Activated CD4-positive, alpha-beta memory T cell treated with anti-CD3 and anti-CD28 coated beads for 36 hours (primary cell): ENCODE measurements around the gene PCED1A. TPM values are rescaled to one million over a fixed set of nuclear protein-coding genes. Genes with fewer than 3 reads are reported as not detected.
A peak's percentile ranks its signal among the peaks of the same experiment; 100 is the strongest.

ENCODE experiments used
- CTCF ChIA-PET: fragments of 350-600 bp; sonication (Branson Sonifier 250); formaldehyde crosslinking; loops from one replicate; lab custom pipeline; 2021; ENCODE audit warnings: antibody characterized with exemption, inconsistent platforms; lab: Charles Lee
- POLR2A ChIA-PET: fragments of 350-600 bp; sonication (Branson Sonifier 250); formaldehyde crosslinking; loops from one replicate; lab custom pipeline; 2021; ENCODE audit warnings: antibody characterized with exemption; lab: Charles Lee
- DNase-seq: peaks from one replicate; pipeline ENCODE4 v3.0.0-alpha.2; 2020
- H3K27ac Mint-ChIP-seq: one replicate; pipeline ENCODE4 v1.8.0; 2021; ENCODE audit warnings: mixed read lengths
- H3K27me3 Mint-ChIP-seq: one replicate; pipeline ENCODE4 v1.8.0; 2021; ENCODE audit warnings: mixed read lengths
- H3K36me3 Mint-ChIP-seq: one replicate; pipeline ENCODE4 v1.8.0; 2021; ENCODE audit warnings: mixed read lengths
- H3K4me1 Mint-ChIP-seq: one replicate; pipeline ENCODE4 v1.8.0; 2021; ENCODE audit warnings: low read depth, mixed read lengths
- H3K4me3 Mint-ChIP-seq: one replicate; pipeline ENCODE4 v1.8.0; 2021; ENCODE audit warnings: mild to moderate bottlenecking, mixed read lengths
- H3K9me3 Mint-ChIP-seq: one replicate; pipeline ENCODE4 v1.8.0; 2021; ENCODE audit warnings: mixed read lengths
- intact Hi-C: fragments of 100-400 bp; cut with micrococcal nuclease; formaldehyde crosslinking; loops from one replicate; pipeline ENCODE4 v1.15.1; 2023
- total RNA-seq, 2 experiments: library from RNA; stranded (reverse); gene quantifications; one replicate each; pipeline ENCODE4 v1.2.3, GENCODE V29; 2021

Gene PCED1A
- total RNA-seq, 2 experiments from 2014 or later = 37.0 to 40.0 TPM

- no peaks in the 10 kb centered on the region for H3K27me3 Mint-ChIP-seq
- H3K36me3 Mint-ChIP-seq = peaks cover 17% of the 10 kb centered on the region
- no peak overlapping the region for H3K4me3 Mint-ChIP-seq
- no peak for DNase-seq
- ChIA-PET CTCF (no interaction called here), POLR2A (no interaction called here)
- H3K4me1 Mint-ChIP-seq = peaks cover 14% of the 10 kb centered on the region
- no peak overlapping the region for H3K27ac Mint-ChIP-seq
- intact Hi-C loops = no loop called here
- no peaks in the 10 kb centered on the region for H3K9me3 Mint-ChIP-seq
These were observed 24.6 kb upstream of the PCED1A start for GRCh38 chr20:2865101-2865500.

DNA sequence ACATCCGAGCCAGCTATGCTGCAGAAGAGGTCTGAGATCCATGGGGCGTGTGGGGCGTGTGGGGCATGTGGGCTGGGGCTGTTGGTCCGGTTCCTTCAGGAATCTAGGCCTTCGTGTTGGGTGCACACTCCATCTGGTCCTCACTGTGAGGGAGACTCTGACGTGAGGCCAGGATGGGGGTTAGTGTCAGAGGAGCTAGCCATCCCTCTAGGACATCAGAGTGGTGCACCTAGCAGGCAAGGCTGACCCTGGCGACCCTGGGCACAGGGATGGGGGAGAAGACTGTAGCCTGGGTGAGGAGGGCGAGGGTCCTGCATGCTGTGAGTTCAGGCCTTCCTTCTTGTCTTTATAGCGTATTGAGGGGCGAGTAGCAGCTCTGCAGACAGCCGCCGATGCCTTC lies 24.2 kb upstream of the PCED1A start:
- ChIA-PET CTCF (no interaction called here), POLR2A (no interaction called here)
- H3K36me3 Mint-ChIP-seq = peaks cover 17% of the 10 kb centered on the region
- no peak for DNase-seq
- H3K27me3 Mint-ChIP-seq = no peaks in the 10 kb centered on the region
- H3K9me3 Mint-ChIP-seq = no peaks in the 10 kb centered on the region
- intact Hi-C loops = no loop called here
- no peak overlapping the region for H3K27ac Mint-ChIP-seq
- H3K4me3 Mint-ChIP-seq = no peak overlapping the region
- H3K4me1 Mint-ChIP-seq = peaks cover 14% of the 10 kb centered on the region

DNA sequence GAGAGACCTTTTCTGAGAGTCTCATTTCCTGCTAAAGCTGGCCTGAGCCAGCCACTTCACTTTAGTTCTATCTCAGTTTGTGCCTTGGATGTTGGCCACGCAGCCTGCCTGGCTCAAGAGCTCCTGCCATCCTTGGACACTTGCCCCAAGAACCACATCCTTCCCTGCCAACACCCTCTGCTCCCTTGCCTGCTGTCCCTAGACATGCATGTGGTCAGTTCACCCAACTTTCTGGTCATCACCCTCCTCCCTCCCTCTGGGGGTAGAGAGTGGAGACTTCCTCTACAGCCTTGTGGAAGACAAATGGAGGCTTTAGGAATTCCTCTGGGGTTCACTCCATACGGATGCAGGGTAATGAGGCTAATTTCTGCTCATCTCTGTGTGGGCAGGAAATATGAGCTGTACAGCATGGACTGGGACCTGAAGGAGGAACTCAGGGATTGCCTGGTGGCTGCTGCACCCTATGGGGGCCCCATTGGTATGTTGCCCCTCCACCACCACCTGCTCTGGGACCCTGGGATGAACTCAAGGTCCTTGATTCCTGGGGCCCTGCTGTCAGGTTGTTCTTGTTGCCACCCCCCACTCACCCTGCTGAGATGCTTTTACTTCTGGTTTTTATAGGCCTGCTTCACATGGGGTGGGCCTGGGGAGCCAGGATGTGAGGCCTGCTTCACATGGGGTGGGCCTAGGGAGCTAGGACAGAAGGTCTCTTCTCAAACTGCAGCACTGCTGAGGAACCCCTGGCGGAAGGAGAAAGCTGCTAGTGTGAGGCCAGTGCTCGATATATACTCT lies 19.1 kb upstream of the PCED1A start:
- H3K36me3 Mint-ChIP-seq = peaks cover 8% of the 10 kb centered on the region
- no peak for DNase-seq
- intact Hi-C loops = no loop called here
- no peak overlapping the region for H3K4me3 Mint-ChIP-seq
- H3K9me3 Mint-ChIP-seq = no peaks in the 10 kb centered on the region
- ChIA-PET POLR2A (no interaction called here), CTCF (no interaction called here)
- no peaks in the 10 kb centered on the region for H3K4me1 Mint-ChIP-seq
- H3K27ac Mint-ChIP-seq = no peak overlapping the region
- no peaks in the 10 kb centered on the region for H3K27me3 Mint-ChIP-seq

GRCh38 chr20:2858591-2858990 lies 18.1 kb upstream of the PCED1A start:
- Mint-ChIP-seq H3K4me3 (no peak overlapping the region), H3K27ac (no peak overlapping the region), H3K9me3 (no peaks in the 10 kb centered on the region), H3K27me3 (no peaks in the 10 kb centered on the region), H3K4me1 (no peaks in the 10 kb centered on the region), H3K36me3 (peaks cover 5% of the 10 kb centered on the region)
- ChIA-PET CTCF (interaction anchor here (0.8 kb wide), 2 partner anchors 15 to 142 kb away, joined by 3 read pairs; partner anchors contain the start of gene PTPRA), POLR2A (no interaction called here)
- intact Hi-C loops = no loop called here
- DNase-seq = no peak

DNA sequence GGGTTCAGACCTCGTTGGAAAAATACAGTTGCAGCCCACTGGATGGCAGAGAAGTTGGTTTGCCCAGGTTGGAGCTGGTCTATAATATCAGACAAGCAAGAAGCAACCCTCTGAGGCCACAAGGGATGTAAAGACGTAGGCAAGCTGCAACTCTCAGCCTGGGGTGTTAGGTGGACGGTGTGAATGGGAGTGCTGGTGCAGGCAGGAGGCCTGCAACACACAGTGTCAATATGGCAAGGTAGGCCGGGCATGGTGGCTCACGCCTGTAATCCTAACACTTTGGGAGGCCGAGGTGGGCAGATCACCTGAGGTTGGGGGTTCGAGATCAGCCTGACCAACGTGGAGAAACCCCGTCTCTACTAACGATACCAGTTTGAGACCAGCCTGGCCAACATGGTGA lies 10.6 kb upstream of the PCED1A start:
- CTCF ChIA-PET = interaction anchor here (0.8 to 2.2 kb wide), 7 partner anchors 16 to 155 kb away, joined by 3 to 8 read pairs (median 3); no protein-coding TSS in a partner anchor
- no peak overlapping the region for H3K27ac Mint-ChIP-seq
- intact Hi-C loops = loop anchor here (5.0 kb wide), 1 partner anchor 99 kb away; no protein-coding TSS in a partner anchor
- no peak for DNase-seq
- POLR2A ChIA-PET = interaction anchor here (0.6 kb wide), 1 partner anchor 192 kb away, joined by 3 read pairs; no protein-coding TSS in a partner anchor
- H3K9me3 Mint-ChIP-seq = no peaks in the 10 kb centered on the region
- H3K4me3 Mint-ChIP-seq = no peak overlapping the region
- no peaks in the 10 kb centered on the region for H3K27me3 Mint-ChIP-seq
- H3K4me1 Mint-ChIP-seq = peaks cover 22% of the 10 kb centered on the region
- H3K36me3 Mint-ChIP-seq = peaks cover 2% of the 10 kb centered on the region

DNA sequence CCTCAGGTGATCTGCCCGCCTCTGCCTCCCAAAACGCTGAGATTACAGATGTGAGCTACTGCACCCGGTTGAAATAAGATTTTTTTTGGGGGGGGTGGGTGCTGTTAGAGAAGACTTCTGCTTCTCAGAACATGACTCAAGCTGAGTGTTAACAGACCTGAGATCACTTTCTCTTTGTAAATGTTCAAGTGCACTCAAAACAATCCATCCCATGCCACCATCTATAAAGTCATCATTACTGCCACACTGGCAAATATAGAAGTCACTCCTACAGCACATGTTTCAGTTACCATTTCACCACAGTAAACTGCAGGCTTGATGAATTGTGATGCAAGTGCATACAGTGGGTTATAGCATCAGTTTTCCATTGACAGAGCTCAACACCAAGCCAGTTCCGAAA lies 9.1 kb upstream of the PCED1A start:
- Mint-ChIP-seq H3K4me3 (no peak overlapping the region), H3K36me3 (peaks cover 2% of the 10 kb centered on the region), H3K27me3 (no peaks in the 10 kb centered on the region), H3K9me3 (no peaks in the 10 kb centered on the region), H3K27ac (no peak overlapping the region), H3K4me1 (peaks cover 33% of the 10 kb centered on the region)
- intact Hi-C loops = loop anchor here (1.0 to 2.0 kb wide), 2 partner anchors 135 to 161 kb away; no protein-coding TSS in a partner anchor
- ChIA-PET POLR2A (no interaction called here), CTCF (interaction anchor here (1.1 kb wide), 1 partner anchor 151 kb away, joined by 6 read pairs; no protein-coding TSS in a partner anchor)
- DNase-seq = no peak

GRCh38 chr20:2847802-2848201 lies 7.3 kb upstream of the PCED1A start:
- no peaks in the 10 kb centered on the region for H3K9me3 Mint-ChIP-seq
- H3K36me3 Mint-ChIP-seq = peaks cover 2% of the 10 kb centered on the region
- CTCF ChIA-PET = no interaction called here
- intact Hi-C loops = loop anchor here (2.0 kb wide), 1 partner anchor 159 kb away; no protein-coding TSS in a partner anchor
- H3K4me1 Mint-ChIP-seq = peaks cover 45% of the 10 kb centered on the region
- H3K4me3 Mint-ChIP-seq = no peak overlapping the region
- POLR2A ChIA-PET = no interaction called here
- no peaks in the 10 kb centered on the region for H3K27me3 Mint-ChIP-seq
- DNase-seq = no peak
- H3K27ac Mint-ChIP-seq = no peak overlapping the region

GRCh38 chr20:2846698-2847097 lies 6.2 kb upstream of the PCED1A start:
- ChIA-PET CTCF (no interaction called here), POLR2A (no interaction called here)
- Mint-ChIP-seq H3K36me3 (peaks cover 2% of the 10 kb centered on the region), H3K9me3 (no peaks in the 10 kb centered on the region), H3K4me1 (peaks cover 36% of the 10 kb centered on the region), H3K4me3 (no peak overlapping the region), H3K27me3 (no peaks in the 10 kb centered on the region), H3K27ac (no peak overlapping the region)
- no peak for DNase-seq
- intact Hi-C loops = no loop called here

DNA sequence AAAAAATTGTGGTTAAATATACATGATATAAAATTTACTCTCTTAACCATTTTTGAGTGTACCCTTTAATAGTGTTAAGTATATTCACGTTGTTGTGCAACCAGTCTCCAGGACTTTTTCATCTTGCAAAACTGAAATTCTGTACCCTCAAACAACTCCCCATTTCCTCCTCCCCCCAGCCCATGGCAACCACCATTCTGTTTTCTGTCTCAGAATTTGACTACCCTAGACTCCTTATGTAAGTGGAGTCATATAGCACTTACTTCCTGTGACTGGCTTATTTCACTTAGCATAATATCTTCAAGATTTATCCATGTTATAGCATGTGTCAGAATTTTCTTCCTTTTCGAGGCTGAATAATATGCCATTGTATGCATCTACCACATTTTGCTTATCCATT lies 5.2 kb upstream of the PCED1A start:
- DNase-seq = peak; percentile 39
- POLR2A ChIA-PET = no interaction called here
- no peak overlapping the region for H3K4me3 Mint-ChIP-seq
- peak overlapping the region; percentile 5 for H3K27ac Mint-ChIP-seq
- H3K9me3 Mint-ChIP-seq = no peaks in the 10 kb centered on the region
- peaks cover 2% of the 10 kb centered on the region for H3K36me3 Mint-ChIP-seq
- CTCF ChIA-PET = no interaction called here
- no peaks in the 10 kb centered on the region for H3K27me3 Mint-ChIP-seq
- intact Hi-C loops = no loop called here
- peaks cover 38% of the 10 kb centered on the region for H3K4me1 Mint-ChIP-seq

DNA sequence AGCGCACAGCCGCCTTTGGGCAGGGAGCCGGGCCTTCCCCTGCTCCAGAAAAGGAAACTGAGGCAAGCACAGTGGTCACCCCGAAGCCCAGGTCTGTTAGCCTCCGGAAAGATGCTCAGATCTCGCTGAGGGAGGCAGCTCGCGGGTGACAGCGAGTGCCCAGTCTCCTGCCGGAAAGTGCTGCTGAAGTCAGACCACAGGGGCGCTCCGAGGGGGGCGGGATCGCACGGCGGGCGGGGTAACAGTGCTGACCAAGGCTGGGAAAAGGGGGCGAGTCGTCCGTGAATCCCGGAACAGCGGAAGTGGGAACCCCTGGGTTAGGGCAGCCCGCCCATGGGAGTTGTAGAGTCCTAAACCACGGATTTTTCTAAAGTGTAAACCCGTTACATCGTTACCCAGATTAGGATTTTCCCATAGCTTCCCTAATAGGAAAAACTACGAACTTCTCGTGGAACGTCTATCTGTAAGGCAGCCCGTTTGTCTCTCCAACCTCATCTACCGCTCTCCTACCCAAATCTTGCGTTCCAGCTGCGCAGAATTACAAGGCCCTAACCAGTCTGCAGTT lies 594 bp upstream of the PCED1A start:
- H3K9me3 Mint-ChIP-seq = no peaks in the 10 kb centered on the region
- ChIA-PET CTCF (interaction anchor here (0.9 to 1.0 kb wide), 2 partner anchors 88 to 160 kb away, joined by 3 read pairs; no protein-coding TSS in a partner anchor), POLR2A (interaction anchor here (0.8 to 2.2 kb wide), 2 partner anchors 9 to 11 kb away, joined by 3 to 4 read pairs; no protein-coding TSS in a partner anchor)
- no peaks in the 10 kb centered on the region for H3K36me3 Mint-ChIP-seq
- H3K27me3 Mint-ChIP-seq = no peaks in the 10 kb centered on the region
- peak overlapping the region; percentile 84 for H3K4me3 Mint-ChIP-seq
- peaks cover 40% of the 10 kb centered on the region for H3K4me1 Mint-ChIP-seq
- H3K27ac Mint-ChIP-seq = peak overlapping the region; percentile 81
- intact Hi-C loops = loop anchor here (1.0 kb wide), 1 partner anchor 31 kb away; no protein-coding TSS in a partner anchor
- peak; percentile 65 for DNase-seq

DNA sequence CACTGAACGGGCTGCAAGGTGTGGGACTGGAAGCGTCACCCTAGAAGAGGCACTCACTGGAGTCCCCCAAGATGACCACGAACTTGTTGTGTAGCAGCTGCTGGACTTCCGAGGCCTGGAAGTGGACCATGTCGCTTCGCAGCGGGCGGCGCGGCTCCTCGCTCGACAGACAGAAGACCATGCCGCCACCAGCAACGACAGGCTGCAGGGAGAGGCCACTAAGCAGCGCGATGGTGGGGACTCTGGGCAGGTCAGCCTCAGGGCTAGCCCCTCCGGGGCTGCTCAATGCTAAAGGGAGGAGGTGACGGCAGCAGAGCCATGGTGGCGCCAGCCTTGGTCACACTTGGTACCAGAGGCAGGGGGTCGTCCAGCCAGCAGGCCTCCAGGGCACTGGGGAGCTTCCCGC lies 720 bp downstream of the PCED1A start:
- Mint-ChIP-seq H3K27ac (peak overlapping the region; percentile 59), H3K4me1 (peaks cover 31% of the 10 kb centered on the region), H3K36me3 (peaks cover 7% of the 10 kb centered on the region), H3K27me3 (no peaks in the 10 kb centered on the region), H3K4me3 (peak overlapping the region; percentile 60), H3K9me3 (no peaks in the 10 kb centered on the region)
- POLR2A ChIA-PET = interaction anchor here (0.7 to 2.2 kb wide), 3 partner anchors 7 to 147 kb away, joined by 3 to 4 read pairs (median 4); partner anchors contain the start of gene PTPRA
- intact Hi-C loops = loop anchor here (1.0 kb wide), 1 partner anchor 33 kb away; no protein-coding TSS in a partner anchor
- CTCF ChIA-PET = no interaction called here
- no peak for DNase-seq
